Mucosa of stomach (tissue), 1 donor: ENCODE results near the gene ABAT.
A peak's percentile ranks its signal among the peaks of the same experiment; 100 is the strongest.

Source experiments
- H3K27me3 ChIP-seq: one replicate; pipeline ENCODE4 v1.7.0; 2013; ENCODE audit warnings: mild to moderate bottlenecking, low read length; ENCODE audit not compliant: control insufficient read depth, insufficient read depth
- H3K36me3 ChIP-seq: one replicate; pipeline ENCODE4 v1.7.0; 2013; ENCODE audit warnings: low read length; ENCODE audit not compliant: control insufficient read depth, insufficient read depth
- H3K4me1 ChIP-seq: one replicate; pipeline ENCODE4 v1.7.0; 2013; ENCODE audit warnings: mild to moderate bottlenecking, low read length; ENCODE audit not compliant: control insufficient read depth, insufficient read depth
- H3K4me3 ChIP-seq: one replicate; pipeline ENCODE4 v1.7.0; 2013; ENCODE audit warnings: low read length
- H3K9ac ChIP-seq: one replicate; pipeline ENCODE4 v1.7.0; 2013; ENCODE audit warnings: mild to moderate bottlenecking, low read length, moderate library complexity
- H3K9me3 ChIP-seq: one replicate; pipeline ENCODE4 v1.7.0; 2013; ENCODE audit warnings: mild to moderate bottlenecking, low read length, moderate library complexity; ENCODE audit not compliant: control insufficient read depth
- donor health status: Pancreatic carcinoma.

The ABAT gene

DNA sequence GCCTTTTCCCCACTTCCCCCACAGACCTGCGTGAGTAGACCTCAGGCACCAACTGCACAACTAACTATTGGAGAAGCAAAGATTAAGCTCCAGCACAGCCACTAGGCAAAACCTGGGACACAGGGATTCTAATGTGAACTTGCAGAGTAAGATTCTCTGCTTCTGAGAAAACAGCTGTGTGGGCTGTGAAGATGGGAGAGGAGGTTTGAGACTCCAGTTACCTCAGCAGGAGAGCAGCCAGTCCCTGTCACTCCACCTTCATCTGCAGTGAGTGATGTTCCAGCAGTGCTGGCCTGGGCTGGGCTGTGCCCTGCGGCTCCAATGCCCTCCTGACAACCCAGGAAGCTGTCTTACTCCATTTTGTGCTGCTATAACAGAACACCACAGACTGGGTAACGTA, 18.0 kb upstream of the ABAT start:
- Histone ChIP-seq H3K4me1 (no peaks in the 10 kb centered on the region), H3K4me3 (no peak overlapping the region), H3K9ac (no peak overlapping the region), H3K9me3 (no peaks in the 10 kb centered on the region), H3K27me3 (no peaks in the 10 kb centered on the region), H3K36me3 (no peaks in the 10 kb centered on the region)

DNA sequence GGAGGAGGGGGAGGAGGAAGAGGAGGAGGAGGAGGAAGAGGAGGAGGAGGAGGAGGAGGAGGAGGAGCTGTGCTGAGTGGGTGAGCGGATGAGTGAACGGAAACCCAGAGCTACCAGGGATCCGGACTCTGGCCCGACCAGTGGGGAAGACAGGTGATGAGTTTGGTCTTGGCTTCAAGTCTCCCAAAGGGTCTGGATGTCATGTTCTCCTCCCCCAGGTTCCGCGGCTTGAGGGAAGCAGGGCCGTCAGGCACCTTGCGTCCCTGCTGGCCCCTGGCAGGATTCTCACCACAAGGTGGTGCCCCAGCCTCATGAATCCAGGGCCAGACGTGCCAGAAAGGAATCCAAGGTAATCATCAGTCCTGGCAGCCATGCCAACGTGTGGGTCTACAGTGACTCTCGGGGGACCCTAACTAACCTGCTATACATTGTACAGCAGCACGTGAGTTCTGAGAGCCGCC, 13.5 kb upstream of the ABAT start:
- no peak overlapping the region for H3K9ac ChIP-seq

DNA sequence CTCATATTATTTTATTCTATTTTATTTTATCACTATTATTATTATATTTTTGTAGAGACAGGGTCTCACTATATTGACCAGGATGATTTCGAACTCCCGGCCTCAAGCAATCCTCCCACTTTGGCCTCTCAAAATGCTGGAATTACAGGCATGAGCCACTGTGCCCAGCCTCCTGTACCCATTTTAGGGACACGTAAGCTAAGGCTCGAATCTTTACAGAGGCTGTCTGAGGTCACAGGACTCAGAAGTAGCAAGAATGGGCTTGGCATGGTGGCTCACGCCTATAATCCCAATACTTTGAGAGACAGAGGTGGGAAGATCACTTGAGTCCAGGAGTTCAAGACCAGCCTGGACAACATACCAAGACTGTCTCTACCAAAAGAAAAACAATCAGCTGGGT, 12.7 kb upstream of the ABAT start:
- Histone ChIP-seq H3K9ac (no peak overlapping the region), H3K4me1 (no peaks in the 10 kb centered on the region), H3K27me3 (no peaks in the 10 kb centered on the region), H3K36me3 (no peaks in the 10 kb centered on the region), H3K4me3 (no peak overlapping the region), H3K9me3 (no peaks in the 10 kb centered on the region)

More for the DNA sequence above, 13.5 kb upstream of the ABAT start:
- Histone ChIP-seq H3K4me1 (no peaks in the 10 kb centered on the region), H3K9me3 (no peaks in the 10 kb centered on the region), H3K4me3 (no peak overlapping the region), H3K36me3 (no peaks in the 10 kb centered on the region), H3K27me3 (no peaks in the 10 kb centered on the region)

DNA sequence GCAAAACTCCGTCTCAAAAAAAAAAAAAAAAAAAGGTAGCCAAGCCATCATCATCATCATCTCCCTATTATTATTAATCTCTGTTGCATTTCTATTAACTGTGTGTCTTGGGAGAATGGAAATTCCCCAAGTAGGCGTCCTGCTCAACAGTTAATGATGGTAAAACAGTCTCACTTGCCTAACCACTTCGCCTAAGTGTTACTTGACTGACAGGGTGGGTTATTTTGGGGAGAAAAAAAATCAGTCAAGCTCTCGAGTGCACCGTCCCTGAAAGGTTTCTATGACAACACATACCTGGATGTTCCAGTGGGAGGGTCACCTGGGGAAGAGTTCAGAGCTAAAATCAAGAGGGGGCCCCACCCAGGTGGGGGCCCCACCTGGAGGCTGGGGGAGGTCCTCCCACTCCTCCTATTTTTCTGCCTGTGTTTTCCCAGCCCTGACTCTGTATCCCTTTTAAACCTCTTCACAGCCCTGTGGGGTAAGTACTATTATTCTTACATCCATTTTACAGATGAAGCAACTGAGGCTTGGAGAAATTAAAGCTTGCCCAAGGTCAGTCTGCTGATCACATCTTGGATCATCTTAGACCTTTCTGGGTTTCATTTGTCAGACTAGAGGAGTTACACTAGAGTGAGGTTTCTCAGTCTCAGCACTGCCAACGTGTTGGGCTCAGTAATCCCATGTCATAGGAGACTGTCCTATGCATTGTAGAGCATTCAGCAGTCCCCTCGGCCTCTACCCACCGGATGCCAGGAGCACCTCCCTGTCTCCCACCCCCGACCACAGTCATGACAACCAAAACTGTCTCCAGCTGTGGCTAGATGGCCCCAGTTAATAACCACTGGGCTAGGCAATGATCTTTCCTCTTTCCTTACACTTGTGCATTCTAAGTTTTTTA, 11.0 kb upstream of the ABAT start:
- Histone ChIP-seq H3K9ac (no peak overlapping the region), H3K4me3 (no peak overlapping the region), H3K27me3 (no peaks in the 10 kb centered on the region), H3K9me3 (no peaks in the 10 kb centered on the region), H3K36me3 (no peaks in the 10 kb centered on the region), H3K4me1 (no peaks in the 10 kb centered on the region)

DNA sequence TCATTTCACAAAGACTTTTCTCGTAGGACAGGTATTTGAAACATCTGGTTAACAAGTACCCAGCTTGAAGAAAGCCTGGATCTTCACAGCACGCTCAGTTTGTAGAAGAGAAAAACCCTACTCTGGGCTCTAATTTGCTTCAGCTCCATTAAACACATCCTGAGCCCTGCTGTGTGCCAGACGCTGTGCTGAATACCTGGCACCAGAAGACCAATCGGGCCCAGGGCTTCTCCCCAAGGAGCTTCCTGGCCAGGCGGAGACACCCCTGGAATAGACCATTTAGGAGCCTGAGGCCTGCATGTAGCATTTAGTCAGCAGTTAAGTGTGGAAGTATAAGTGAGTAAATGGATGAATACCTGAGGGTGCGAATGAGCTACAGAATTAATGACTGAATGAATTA, 8.9 kb upstream of the ABAT start:
- Histone ChIP-seq H3K9me3 (no peaks in the 10 kb centered on the region), H3K9ac (no peak overlapping the region), H3K4me1 (no peaks in the 10 kb centered on the region), H3K4me3 (no peak overlapping the region), H3K36me3 (no peaks in the 10 kb centered on the region), H3K27me3 (no peaks in the 10 kb centered on the region)

DNA sequence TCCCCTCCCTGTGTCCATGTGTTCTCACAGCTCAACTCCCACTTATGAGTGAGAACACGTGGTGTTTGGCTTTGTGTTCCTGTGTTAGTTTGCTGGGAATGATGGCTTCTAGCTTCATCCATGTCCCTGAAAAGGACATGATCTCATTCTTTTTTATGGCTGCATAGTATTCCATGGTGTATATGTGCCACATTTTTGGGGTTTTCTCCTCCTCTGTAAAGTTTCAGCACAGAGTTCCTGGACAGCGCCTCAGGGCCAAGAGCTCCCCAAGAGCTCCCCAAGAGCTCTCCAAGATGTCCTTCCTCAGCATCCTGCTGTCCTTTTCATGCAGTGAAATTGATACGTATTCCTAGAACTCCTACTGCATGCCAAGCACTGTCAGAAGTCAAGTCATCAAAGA, 6.9 kb upstream of the ABAT start:
- Histone ChIP-seq H3K4me1 (no peaks in the 10 kb centered on the region), H3K36me3 (no peaks in the 10 kb centered on the region)

DNA sequence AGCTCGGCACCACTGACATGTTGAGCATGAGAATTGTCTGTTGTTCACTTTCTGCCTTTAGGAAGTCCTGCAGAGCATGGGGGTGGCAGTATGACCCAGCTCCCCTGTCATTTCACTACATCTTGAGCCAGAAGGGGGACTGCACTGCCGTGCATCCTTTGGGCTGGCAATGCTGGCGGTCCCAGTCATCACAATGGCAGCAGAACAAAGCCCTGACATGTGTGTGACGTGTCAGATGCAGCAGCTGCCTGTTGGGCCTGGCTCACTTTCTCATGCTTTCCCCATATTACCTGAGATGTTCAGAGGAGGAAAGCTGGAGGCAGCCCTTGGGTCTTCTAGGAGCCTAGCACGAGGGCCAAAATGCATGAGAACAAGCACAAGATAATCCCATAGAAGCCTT, 6.3 kb upstream of the ABAT start:
- H3K36me3 ChIP-seq: no peaks in the 10 kb centered on the region
- no peak overlapping the region for H3K9ac ChIP-seq
- H3K4me3 ChIP-seq: no peak overlapping the region
- H3K27me3 ChIP-seq: no peaks in the 10 kb centered on the region
- H3K4me1 ChIP-seq: no peaks in the 10 kb centered on the region
- H3K9me3 ChIP-seq: no peaks in the 10 kb centered on the region

More for the DNA sequence above, 6.9 kb upstream of the ABAT start:
- Histone ChIP-seq H3K27me3 (no peaks in the 10 kb centered on the region), H3K9ac (no peak overlapping the region), H3K4me3 (no peak overlapping the region), H3K9me3 (no peaks in the 10 kb centered on the region)

DNA sequence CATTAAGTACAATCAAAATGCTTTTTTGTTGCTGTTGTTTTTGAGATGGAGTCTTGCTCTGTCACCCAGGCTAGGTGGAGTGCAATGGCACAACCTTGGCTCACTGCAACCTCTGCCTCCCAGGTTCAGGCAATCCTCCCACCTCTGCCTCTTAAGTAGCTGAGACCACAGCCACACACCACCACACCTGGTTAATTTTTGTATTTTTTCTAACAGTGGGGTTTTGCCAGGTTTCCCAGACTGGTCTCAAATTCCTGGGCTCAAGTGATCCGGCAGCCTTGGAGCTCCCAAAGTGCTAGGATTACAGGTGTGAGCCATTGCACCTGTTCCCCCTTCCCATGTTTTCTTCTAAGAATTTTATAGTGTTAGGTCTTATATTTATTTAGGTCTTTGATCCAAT, 4.9 kb upstream of the ABAT start:
- Histone ChIP-seq H3K27me3 (no peaks in the 10 kb centered on the region), H3K36me3 (no peaks in the 10 kb centered on the region), H3K9ac (no peak overlapping the region), H3K9me3 (no peaks in the 10 kb centered on the region), H3K4me1 (no peaks in the 10 kb centered on the region), H3K4me3 (no peak overlapping the region)

DNA sequence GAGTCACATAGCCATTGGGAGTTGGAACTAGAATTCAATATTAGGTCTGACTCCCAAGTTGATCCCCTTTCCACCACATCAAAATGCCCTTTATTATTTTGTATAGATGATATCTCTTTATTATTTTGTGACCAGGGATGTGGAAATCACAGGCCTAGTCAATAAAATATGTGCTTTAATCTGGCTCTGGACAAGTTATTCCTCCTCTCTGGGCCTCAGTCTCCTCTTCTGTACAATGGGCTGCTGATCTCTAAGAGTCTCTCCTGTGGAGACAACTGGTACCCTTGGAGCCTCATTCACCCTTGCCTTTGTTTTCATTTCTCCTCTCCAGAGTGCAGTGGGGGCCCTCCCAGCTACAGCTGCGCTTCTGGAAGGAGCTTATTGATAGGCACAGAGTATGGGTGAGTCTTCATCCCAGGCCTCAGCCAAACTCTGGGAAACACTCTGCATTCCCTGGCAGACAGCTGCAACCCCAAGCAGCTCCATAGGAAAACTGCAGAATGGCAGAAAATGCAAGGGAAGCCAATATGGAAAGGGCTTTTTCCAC, 4.3 kb upstream of the ABAT start:
- no peak overlapping the region for H3K9ac ChIP-seq
- no peaks in the 10 kb centered on the region for H3K27me3 ChIP-seq
- no peak overlapping the region for H3K4me3 ChIP-seq
- H3K36me3 ChIP-seq: no peaks in the 10 kb centered on the region
- peaks cover 6% of the 10 kb centered on the region for H3K4me1 ChIP-seq
- H3K9me3 ChIP-seq: no peaks in the 10 kb centered on the region

DNA sequence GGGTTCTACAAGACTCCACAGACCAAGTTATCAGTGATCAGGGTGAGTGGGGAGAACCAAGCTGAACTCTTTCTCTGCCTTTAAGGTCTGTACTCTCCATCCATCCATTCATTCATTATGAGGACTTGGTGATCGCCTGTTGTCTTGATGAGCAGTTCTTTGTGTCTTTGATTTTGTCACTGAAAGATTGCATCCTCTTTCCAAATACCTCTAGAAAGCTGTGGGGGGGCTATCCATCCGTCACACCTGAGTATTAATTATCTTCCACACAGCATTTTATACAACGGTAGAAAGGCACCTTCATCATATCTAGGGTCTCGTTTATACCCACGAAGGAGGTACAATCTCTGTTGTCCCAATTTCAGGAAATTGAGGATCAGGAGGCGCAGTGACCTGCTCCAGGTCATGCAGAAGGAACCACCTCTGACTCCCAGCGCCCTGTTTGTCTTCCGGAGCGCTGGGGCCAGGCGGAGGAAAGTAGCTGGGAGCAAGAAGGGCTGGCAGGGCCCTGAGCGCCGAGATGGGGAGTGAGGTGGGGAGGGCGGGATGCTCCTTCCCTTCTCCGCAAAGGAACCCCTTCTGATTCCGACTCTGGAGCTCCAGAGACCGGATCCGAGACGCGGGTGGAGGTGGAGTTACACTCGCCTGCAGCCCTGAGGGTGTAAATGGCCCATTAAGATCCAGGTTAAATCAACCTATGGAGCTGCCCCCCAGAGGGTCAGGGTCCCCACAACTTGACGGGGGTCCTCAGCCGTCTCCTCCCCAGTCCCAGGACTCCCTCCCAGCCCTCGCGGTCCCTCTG, 605 bp upstream of the ABAT start:
- Histone ChIP-seq H3K9ac (peak overlapping the region; percentile 71), H3K36me3 (no peaks in the 10 kb centered on the region), H3K9me3 (no peaks in the 10 kb centered on the region), H3K4me1 (peaks cover 24% of the 10 kb centered on the region), H3K27me3 (no peaks in the 10 kb centered on the region), H3K4me3 (peak overlapping the region; percentile 23)

DNA sequence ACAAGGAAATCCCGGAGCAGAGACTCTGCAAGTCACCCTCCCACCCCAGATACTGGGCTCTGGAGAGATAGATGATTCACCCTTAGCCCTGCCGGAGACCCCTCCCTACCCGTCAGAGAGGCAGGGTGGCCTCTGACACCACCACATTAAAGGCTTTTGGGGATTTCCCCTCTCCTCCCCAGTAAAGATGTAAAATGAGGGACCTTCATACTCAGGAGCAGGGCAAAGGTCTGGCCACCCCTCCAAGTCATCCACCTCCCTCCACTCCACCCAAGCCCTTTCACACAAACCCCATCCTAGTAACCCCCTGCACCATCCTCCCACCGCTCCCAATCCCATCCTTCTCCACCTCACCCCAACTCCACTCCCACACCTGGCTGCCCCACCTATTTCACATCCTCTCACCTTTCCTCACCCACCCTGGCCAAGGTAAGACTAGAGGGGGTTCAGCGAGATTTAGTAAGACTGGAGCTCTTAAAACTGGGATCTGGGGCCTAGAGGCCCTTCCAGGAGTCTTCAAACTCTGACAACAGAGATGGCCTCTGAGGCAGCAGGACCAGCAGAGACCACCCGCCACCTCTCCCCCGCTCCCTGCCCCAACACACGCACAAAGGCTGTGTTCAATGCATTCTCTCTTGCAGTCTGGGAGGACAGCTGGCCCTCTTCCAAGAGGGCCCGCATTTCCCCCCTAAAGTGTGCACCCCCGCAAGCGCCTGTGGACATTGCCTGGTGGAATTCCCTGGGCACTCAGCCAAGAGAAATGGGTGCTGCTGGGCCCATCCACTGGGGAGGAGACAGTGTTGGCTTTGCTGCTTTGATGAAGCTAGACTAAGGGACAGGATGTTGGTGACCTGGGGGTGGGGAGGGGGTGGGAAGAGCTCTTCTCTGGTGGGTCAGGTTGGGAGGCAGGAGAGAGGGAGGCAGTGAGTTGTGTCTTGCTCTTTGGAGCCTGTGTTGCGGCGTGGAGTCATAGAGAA, 1.1 kb downstream of the ABAT start:
- H3K9ac ChIP-seq: peak overlapping the region; percentile 83
- H3K27me3 ChIP-seq: no peaks in the 10 kb centered on the region
- H3K9me3 ChIP-seq: no peaks in the 10 kb centered on the region
- H3K4me1 ChIP-seq: peaks cover 32% of the 10 kb centered on the region
- H3K4me3 ChIP-seq: peak overlapping the region; percentile 71
- no peaks in the 10 kb centered on the region for H3K36me3 ChIP-seq
